HCT116 (cell line): ENCODE results near the gene SBF2.

ENCODE experiments used
- CEBPB ChIP-seq: IDR thresholded peaks from 2 replicates; pipeline ENCODE4 v1.6.1; 2012; ENCODE audit warnings: low read depth
- EZH2 ChIP-seq: fragments of 200-600 bp; sonication (generic); IDR thresholded peaks from 2 replicates; pipeline ENCODE4 v1.6.1; 2017; ENCODE audit warnings: antibody characterized with exemption, mixed run types
- EZH2phosphoT487 ChIP-seq: fragments of 200-600 bp; IDR thresholded peaks from 2 replicates; pipeline ENCODE4 v1.6.1; 2018; ENCODE audit warnings: antibody characterized with exemption, borderline replicate concordance
- MAX ChIP-seq: IDR thresholded peaks from 2 replicates; pipeline ENCODE4 v1.6.1; 2012
- POLR2A ChIP-seq: IDR thresholded peaks from 2 replicates; pipeline ENCODE4 v1.7.0; 2011; ENCODE audit warnings: borderline replicate concordance; ENCODE audit not compliant: insufficient read depth, insufficient read length; ENCODE audit errors: extremely low read depth
- POLR2AphosphoS5 ChIP-seq: IDR thresholded peaks from 2 replicates; pipeline ENCODE4 v1.6.1; 2011; ENCODE audit warnings: mild to moderate bottlenecking, low read depth, low read length, moderate library complexity
- RAD21 ChIP-seq: IDR thresholded peaks from 2 replicates; pipeline ENCODE4 v1.6.1; 2012; ENCODE audit warnings: low read depth, mild to moderate bottlenecking
- TCF7L2 ChIP-seq: IDR thresholded peaks from 2 replicates; pipeline ENCODE4 v1.7.0; 2011; ENCODE audit warnings: borderline replicate concordance, inconsistent platforms; ENCODE audit not compliant: insufficient read depth, insufficient read length; ENCODE audit errors: extremely low read depth
- YY1 ChIP-seq: IDR thresholded peaks from 2 replicates; pipeline ENCODE4 v1.6.1; 2011; ENCODE audit warnings: low read length, low read depth, moderate library complexity, mild to moderate bottlenecking; ENCODE audit not compliant: insufficient replicate concordance; ENCODE audit errors: extremely low read depth
- ZBTB33 ChIP-seq: IDR thresholded peaks from 2 replicates; pipeline ENCODE4 v1.6.1; 2011; ENCODE audit warnings: mild to moderate bottlenecking, low read length, moderate library complexity; ENCODE audit not compliant: insufficient replicate concordance; ENCODE audit errors: extremely low read depth
- ZNF274 ChIP-seq: fragments of 200-500 bp; sonication (Bioruptor generic); IDR thresholded peaks from 2 replicates; pipeline ENCODE4 v1.6.1; 2014; ENCODE audit warnings: mild to moderate bottlenecking, low read depth, low read length, inconsistent platforms
- TF ChIP-seq, protein P1 (sequence below): IDR thresholded peaks from 2 replicates; pipeline ENCODE4 v1.6.1; 2012; ENCODE audit warnings: low read depth
- TF ChIP-seq, protein P2 (sequence below), 3 experiments: fragments of 200-600 bp in 1 of 3; sonication (generic) in 1 of 3; IDR thresholded peaks in 2 of 3; conservative IDR thresholded peaks in 1 of 3; 2 replicates each; pipeline ENCODE4 v1.5.1; 2012 to 2017; ENCODE audit warnings: low read depth in 2 of 3, low read length in 2 of 3, antibody characterized with exemption in 1 of 3, borderline replicate concordance in 1 of 3, control low read depth in 1 of 3, mild to moderate bottlenecking in 1 of 3, mixed read lengths in 1 of 3, mixed run types in 1 of 3, moderate library complexity in 1 of 3; ENCODE audit not compliant: insufficient read depth in 1 of 3
- TF ChIP-seq, protein P3 (sequence below): IDR thresholded peaks from 2 replicates; pipeline ENCODE4 v1.6.1; 2012

DNA sequence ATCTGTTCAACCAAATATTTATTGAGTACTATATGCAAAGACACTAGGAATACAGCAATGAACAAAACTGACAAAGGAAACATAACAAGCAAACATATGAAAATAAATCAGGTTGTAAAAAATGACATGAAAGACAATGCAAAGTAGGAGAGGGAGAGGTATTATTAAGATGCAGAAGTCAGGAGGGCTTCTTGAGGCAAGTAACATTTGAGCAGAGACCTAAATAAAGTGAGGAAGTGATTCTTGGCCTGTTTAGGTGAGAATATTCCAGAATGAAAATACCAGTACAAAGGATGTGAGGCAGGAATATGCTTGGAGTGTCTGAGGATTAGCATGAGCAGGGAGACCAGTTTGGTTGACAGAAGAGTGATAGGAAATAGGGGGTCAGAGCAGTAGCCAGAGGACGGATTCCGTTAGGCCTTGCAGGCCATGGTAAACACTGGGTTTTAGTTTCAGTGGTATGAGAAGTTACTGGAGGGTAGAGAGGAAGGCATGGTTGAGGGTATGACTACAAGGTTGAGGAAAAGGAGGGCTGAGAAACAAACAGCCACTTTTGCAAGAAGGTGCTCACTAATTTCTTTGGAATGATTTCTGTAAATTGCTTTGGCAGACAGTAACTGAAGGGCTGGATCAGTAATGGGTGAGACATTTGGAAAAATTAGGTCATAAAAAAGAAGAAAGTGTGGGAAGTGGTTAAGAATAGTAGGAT lies 438.3 kb downstream of the SBF2 start:
- TF ChIP-seq ZBTB33: no peak
- TF ChIP-seq POLR2A: no peak
- TF ChIP-seq YY1: no peak
- TF ChIP-seq, protein P1, sequence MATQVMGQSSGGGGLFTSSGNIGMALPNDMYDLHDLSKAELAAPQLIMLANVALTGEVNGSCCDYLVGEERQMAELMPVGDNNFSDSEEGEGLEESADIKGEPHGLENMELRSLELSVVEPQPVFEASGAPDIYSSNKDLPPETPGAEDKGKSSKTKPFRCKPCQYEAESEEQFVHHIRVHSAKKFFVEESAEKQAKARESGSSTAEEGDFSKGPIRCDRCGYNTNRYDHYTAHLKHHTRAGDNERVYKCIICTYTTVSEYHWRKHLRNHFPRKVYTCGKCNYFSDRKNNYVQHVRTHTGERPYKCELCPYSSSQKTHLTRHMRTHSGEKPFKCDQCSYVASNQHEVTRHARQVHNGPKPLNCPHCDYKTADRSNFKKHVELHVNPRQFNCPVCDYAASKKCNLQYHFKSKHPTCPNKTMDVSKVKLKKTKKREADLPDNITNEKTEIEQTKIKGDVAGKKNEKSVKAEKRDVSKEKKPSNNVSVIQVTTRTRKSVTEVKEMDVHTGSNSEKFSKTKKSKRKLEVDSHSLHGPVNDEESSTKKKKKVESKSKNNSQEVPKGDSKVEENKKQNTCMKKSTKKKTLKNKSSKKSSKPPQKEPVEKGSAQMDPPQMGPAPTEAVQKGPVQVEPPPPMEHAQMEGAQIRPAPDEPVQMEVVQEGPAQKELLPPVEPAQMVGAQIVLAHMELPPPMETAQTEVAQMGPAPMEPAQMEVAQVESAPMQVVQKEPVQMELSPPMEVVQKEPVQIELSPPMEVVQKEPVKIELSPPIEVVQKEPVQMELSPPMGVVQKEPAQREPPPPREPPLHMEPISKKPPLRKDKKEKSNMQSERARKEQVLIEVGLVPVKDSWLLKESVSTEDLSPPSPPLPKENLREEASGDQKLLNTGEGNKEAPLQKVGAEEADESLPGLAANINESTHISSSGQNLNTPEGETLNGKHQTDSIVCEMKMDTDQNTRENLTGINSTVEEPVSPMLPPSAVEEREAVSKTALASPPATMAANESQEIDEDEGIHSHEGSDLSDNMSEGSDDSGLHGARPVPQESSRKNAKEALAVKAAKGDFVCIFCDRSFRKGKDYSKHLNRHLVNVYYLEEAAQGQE: no peak
- no peak for TF ChIP-seq EZH2
- TF ChIP-seq, protein P2, sequence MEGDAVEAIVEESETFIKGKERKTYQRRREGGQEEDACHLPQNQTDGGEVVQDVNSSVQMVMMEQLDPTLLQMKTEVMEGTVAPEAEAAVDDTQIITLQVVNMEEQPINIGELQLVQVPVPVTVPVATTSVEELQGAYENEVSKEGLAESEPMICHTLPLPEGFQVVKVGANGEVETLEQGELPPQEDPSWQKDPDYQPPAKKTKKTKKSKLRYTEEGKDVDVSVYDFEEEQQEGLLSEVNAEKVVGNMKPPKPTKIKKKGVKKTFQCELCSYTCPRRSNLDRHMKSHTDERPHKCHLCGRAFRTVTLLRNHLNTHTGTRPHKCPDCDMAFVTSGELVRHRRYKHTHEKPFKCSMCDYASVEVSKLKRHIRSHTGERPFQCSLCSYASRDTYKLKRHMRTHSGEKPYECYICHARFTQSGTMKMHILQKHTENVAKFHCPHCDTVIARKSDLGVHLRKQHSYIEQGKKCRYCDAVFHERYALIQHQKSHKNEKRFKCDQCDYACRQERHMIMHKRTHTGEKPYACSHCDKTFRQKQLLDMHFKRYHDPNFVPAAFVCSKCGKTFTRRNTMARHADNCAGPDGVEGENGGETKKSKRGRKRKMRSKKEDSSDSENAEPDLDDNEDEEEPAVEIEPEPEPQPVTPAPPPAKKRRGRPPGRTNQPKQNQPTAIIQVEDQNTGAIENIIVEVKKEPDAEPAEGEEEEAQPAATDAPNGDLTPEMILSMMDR (IDR thresholded peaks at IDR 0.05 in 2 of 3, conservative IDR thresholded peaks at IDR 0.05 in 1 of 3; ENCODE audit: borderline replicate concordance in 1 of 3, insufficient read depth in 1 of 3, low read depth in 2 of 3, low read length in 2 of 3): no peak
- no peak for TF ChIP-seq EZH2phosphoT487
- TF ChIP-seq RAD21: no peak
- no peak for TF ChIP-seq ZNF274
- no peak for TF ChIP-seq POLR2AphosphoS5
- no peak for TF ChIP-seq TCF7L2
- TF ChIP-seq CEBPB: no peak
- TF ChIP-seq, protein P3, sequence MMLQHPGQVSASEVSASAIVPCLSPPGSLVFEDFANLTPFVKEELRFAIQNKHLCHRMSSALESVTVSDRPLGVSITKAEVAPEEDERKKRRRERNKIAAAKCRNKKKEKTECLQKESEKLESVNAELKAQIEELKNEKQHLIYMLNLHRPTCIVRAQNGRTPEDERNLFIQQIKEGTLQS: no peak
- no peak for TF ChIP-seq MAX
